ENCODE measurements around the gene NOVA2.

DNA sequence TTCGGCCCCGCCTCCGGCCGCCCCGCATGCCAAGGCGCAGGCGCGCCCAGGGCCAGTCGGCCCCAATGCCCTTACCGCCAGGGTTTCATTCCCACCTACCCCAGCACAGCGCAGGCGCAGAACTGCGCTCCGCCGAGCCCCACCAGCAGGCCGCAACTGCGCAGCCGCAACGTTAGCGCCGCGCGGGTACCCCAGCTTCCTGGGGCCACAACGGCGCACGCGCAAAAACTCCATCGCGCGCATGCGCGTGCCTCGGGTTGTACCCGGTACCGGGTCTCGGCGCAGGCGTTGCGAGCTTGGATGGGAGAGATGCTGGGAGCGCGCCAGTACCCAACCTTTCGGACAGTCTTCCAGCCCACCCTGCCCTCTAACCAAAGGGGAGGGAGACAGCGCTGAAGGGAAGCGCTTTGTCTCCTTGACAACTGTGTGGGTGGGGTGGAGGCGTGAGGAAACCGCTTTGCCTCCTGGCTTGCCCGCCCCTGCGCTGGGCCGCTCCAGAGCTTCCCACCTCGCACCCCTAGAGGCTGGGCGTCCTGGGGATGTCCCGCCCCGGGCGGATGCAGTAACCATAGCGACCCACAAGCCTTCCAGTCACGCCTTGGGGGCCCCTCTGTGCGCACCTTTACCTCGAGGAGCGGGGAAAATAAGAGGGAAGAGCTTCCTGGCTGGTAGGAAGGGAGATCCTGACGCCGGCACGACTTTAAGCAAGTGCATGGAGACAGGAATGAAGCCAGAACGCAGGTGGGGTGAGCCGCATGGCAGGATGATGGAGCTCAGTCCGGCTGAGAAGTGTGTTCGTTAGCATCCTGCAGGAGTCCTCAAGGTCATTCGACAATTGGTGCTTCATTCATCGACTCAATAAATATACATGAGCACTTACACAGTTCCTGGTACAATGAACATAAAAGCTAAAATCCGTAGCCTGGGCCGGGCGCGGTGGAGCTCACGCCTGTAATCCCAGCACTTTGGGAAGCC lies 70.7 kb downstream of the NOVA2 start:
- TF ChIP-seq, protein P1, sequence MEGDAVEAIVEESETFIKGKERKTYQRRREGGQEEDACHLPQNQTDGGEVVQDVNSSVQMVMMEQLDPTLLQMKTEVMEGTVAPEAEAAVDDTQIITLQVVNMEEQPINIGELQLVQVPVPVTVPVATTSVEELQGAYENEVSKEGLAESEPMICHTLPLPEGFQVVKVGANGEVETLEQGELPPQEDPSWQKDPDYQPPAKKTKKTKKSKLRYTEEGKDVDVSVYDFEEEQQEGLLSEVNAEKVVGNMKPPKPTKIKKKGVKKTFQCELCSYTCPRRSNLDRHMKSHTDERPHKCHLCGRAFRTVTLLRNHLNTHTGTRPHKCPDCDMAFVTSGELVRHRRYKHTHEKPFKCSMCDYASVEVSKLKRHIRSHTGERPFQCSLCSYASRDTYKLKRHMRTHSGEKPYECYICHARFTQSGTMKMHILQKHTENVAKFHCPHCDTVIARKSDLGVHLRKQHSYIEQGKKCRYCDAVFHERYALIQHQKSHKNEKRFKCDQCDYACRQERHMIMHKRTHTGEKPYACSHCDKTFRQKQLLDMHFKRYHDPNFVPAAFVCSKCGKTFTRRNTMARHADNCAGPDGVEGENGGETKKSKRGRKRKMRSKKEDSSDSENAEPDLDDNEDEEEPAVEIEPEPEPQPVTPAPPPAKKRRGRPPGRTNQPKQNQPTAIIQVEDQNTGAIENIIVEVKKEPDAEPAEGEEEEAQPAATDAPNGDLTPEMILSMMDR (conservative IDR thresholded peaks at IDR 0.05; ENCODE audit: low read depth, low read length), result no peak
- no peak for TF ChIP-seq EZH2 (IDR thresholded peaks at IDR 0.05; ENCODE audit: low read length, unreplicated experiment)
- no peak for TF ChIP-seq EZH2phosphoT487 (IDR thresholded peaks at IDR 0.05; ENCODE audit: borderline replicate concordance, low read length)
